ENCODE measurements around the gene NARF.

GRCh38 chr17:82449131-82449882 lies 9.2 kb upstream of the NARF start:
- TF ChIP-seq CTCF (IDR thresholded peaks at IDR 0.05; ENCODE audit: low read depth, low read length, poor library complexity, severe bottlenecking) (peak; percentile 20), EZH2phosphoT487 (IDR thresholded peaks at IDR 0.05; ENCODE audit: borderline replicate concordance, low read length) (no peak)

Data from DOHH2 (cell line).